ENCODE data around the gene HOOK1. TPM values are rescaled to one million over a fixed set of nuclear protein-coding genes. Genes with fewer than 3 reads are reported as not detected.
"Not testable (repeated sequence)": the region's sequence is repeated elsewhere in the genome, so short reads cannot be mapped to it uniquely, and the experiment has no call there.

HOOK1 gene
- total RNA-seq, 1 donor from 2014 or later = 24.6 TPM

DNA sequence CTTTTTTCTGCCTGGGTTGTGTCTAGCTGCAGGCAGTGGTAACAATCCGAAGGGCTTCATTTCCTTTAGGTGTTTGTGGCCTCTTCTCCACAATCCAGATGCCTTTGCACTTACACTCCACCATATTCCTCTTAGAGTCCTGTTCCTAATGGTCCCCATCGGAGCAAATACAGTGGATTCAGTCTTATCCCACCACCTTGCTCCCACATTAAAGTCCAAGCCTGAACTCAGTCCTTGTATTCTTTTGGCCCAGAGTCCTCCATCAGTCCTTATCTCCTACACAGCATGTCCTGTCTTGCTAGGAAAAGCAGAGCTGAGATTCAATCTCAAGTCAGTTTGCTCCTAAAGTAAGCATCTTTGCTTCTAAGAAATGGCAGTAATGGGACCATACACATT is 103.0 kb downstream of the HOOK1 start:
- intact Hi-C loops (cut with DNase I) = no loop called here

DNA sequence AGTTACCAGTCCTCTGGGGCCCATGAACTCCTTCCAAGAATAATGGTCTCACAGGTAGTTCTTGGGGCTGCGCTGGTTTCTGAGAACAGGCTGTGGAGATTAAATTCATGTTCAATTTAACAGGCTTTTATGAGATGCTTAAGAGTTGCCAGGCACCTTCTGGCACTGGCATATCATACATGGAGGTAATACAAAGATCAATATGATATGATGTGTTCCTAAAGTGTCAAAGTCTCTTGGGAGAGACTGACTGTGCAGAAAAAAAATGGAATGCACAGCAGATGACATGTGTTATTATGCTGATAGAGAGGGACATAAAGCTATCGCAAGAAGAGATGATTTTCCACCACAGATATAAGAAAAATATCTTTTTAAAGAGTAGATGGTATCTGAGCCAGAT is 105.0 kb downstream of the HOOK1 start:
- no peaks in the 10 kb centered on the region for H3K27me3 ChIP-seq
- H3K27ac ChIP-seq = no peak overlapping the region
- no peaks in the 10 kb centered on the region for H3K36me3 ChIP-seq
- intact Hi-C loops (cut with DNase I) = no loop called here
- no peaks in the 10 kb centered on the region for H3K9me3 ChIP-seq
- H3K4me1 ChIP-seq = no peaks in the 10 kb centered on the region
- no peak for TF ChIP-seq POLR2A (IDR thresholded peaks at IDR 0.05)
- TF ChIP-seq, protein P1, sequence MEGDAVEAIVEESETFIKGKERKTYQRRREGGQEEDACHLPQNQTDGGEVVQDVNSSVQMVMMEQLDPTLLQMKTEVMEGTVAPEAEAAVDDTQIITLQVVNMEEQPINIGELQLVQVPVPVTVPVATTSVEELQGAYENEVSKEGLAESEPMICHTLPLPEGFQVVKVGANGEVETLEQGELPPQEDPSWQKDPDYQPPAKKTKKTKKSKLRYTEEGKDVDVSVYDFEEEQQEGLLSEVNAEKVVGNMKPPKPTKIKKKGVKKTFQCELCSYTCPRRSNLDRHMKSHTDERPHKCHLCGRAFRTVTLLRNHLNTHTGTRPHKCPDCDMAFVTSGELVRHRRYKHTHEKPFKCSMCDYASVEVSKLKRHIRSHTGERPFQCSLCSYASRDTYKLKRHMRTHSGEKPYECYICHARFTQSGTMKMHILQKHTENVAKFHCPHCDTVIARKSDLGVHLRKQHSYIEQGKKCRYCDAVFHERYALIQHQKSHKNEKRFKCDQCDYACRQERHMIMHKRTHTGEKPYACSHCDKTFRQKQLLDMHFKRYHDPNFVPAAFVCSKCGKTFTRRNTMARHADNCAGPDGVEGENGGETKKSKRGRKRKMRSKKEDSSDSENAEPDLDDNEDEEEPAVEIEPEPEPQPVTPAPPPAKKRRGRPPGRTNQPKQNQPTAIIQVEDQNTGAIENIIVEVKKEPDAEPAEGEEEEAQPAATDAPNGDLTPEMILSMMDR (IDR thresholded peaks at IDR 0.05) = no peak
- no peak for TF ChIP-seq POLR2AphosphoS5 (IDR thresholded peaks at IDR 0.05; ENCODE audit: insufficient read depth in 1 of 2, low read depth in 1 of 2)
- no peak overlapping the region for H3K4me3 ChIP-seq
- no peak for DNase-seq (ENCODE audit: extremely low spot score in 2 of 2)

More for the DNA sequence above, 103.0 kb downstream of the HOOK1 start:
- DNase-seq (ENCODE audit: extremely low spot score in 2 of 2) = no peak
- Histone ChIP-seq H3K36me3 (no peaks in the 10 kb centered on the region), H3K9me3 (no peaks in the 10 kb centered on the region), H3K4me1 (no peaks in the 10 kb centered on the region), H3K27ac (no peak overlapping the region), H3K4me3 (no peak overlapping the region), H3K27me3 (no peaks in the 10 kb centered on the region)
- TF ChIP-seq POLR2AphosphoS5 (IDR thresholded peaks at IDR 0.05; ENCODE audit: insufficient read depth in 1 of 2, low read depth in 1 of 2) = no peak
- TF ChIP-seq, protein P1 (IDR thresholded peaks at IDR 0.05) = no peak
- no peak for TF ChIP-seq POLR2A (IDR thresholded peaks at IDR 0.05)

- DNase-seq (ENCODE audit: extremely low spot score in 2 of 2); intact Hi-C loops (cut with DNase I): not testable (repeated sequence)
These were observed 106.6 kb downstream of the HOOK1 start for GRCh38 chr1:59921258-59921899.

DNA sequence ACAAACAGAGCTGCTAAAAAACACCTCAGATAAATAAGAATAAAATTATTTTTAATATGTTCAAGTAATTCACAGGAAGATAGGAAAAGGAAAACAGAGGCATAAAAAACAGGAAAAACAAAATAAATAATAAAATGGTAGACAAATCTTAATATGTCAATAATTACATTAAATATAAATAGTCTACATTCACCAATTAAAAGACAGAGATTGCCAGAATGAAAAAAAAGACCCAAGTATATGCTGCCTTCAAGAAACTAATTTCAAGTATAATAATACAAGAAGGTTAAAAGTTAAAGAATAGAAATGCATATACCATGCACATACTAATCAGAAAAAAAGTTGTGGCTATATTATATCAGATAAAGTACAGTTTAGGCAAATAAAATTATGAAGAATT is 109.9 kb downstream of the HOOK1 start:
- no peak for DNase-seq (ENCODE audit: extremely low spot score in 2 of 2)
- no peaks in the 10 kb centered on the region for H3K36me3 ChIP-seq
- H3K4me3 ChIP-seq = no peak overlapping the region
- peaks cover 11% of the 10 kb centered on the region for H3K4me1 ChIP-seq
- no peaks in the 10 kb centered on the region for H3K9me3 ChIP-seq
- no peaks in the 10 kb centered on the region for H3K27me3 ChIP-seq
- TF ChIP-seq POLR2A (IDR thresholded peaks at IDR 0.05) (no peak), POLR2AphosphoS5 (IDR thresholded peaks at IDR 0.05; ENCODE audit: insufficient read depth in 1 of 2, low read depth in 1 of 2) (no peak)
- TF ChIP-seq, protein P1 (IDR thresholded peaks at IDR 0.05) = no peak
- no peak overlapping the region for H3K27ac ChIP-seq
- intact Hi-C loops (cut with DNase I) = no loop called here

More at GRCh38 chr1:59921258-59921899, 106.6 kb downstream of the HOOK1 start:
- not testable (repeated sequence) for H3K27ac ChIP-seq, H3K36me3 ChIP-seq, H3K9me3 ChIP-seq, H3K27me3 ChIP-seq, H3K4me3 ChIP-seq, H3K4me1 ChIP-seq

Other genes with a start within 250 kb of the HOOK1 start
- gene CYP2J2, start 111.8 kb downstream of the HOOK1 start, total RNA-seq = 0.74 TPM